Adipocyte (in vitro differentiated cells): ENCODE measurements around the gene HMCN1.
A peak's percentile ranks its signal among the peaks of the same experiment; 100 is the strongest.
"Not testable (repeated sequence)": the region's sequence is repeated elsewhere in the genome, so short reads cannot be mapped to it uniquely, and the experiment has no call there.

Experiments
- DNase-seq: peaks from one replicate; pipeline ENCODE4 v3.0.0-alpha.2; 2015; ENCODE audit warnings: low read depth
- H3K27me3 ChIP-seq: replicated peaks from 2 replicates; pipeline ENCODE4 v1.7.0; 2013; ENCODE audit warnings: mild to moderate bottlenecking, low read length, moderate library complexity; ENCODE audit not compliant: control insufficient read depth, insufficient read depth
- H3K36me3 ChIP-seq: 2 replicates; pipeline ENCODE4 v1.7.0; 2013; ENCODE audit warnings: low read length, mild to moderate bottlenecking, moderate library complexity; ENCODE audit not compliant: control insufficient read depth, insufficient read depth, severe bottlenecking
- H3K4me1 ChIP-seq: 2 replicates; pipeline ENCODE4 v1.7.0; 2013; ENCODE audit warnings: mild to moderate bottlenecking, low read length, moderate library complexity; ENCODE audit not compliant: control insufficient read depth, insufficient read depth
- H3K4me3 ChIP-seq: 2 replicates; pipeline ENCODE4 v1.7.0; 2013; ENCODE audit warnings: mild to moderate bottlenecking, low read length, moderate library complexity
- H3K9ac ChIP-seq: 2 replicates; pipeline ENCODE4 v1.7.0; 2013; ENCODE audit warnings: mild to moderate bottlenecking, low read length, moderate library complexity
- H3K9me3 ChIP-seq: 2 replicates; pipeline ENCODE4 v1.7.0; 2013; ENCODE audit warnings: mild to moderate bottlenecking, low read length, moderate library complexity; ENCODE audit not compliant: control insufficient read depth

The HMCN1 gene

DNA sequence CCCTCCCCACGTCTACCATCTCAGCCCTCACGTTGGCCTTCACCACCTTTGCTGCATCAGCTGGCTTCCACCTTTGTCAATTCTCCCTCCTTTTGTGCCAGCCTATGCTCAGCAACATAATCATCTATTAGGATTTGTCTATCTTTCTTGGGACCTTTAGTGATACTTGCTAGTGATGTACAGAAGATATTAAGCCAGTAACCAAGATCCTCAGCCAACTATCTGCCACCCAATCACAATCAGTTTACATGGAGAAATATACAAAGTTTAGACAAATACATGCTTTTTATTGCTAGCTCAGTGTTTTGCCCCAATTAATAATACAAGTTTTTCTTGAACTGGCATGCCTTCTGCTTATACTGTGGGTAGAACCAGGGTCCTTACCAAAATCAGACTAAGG is 468.6 kb downstream of the HMCN1 start:
- no peaks in the 10 kb centered on the region for H3K27me3 ChIP-seq

DNA sequence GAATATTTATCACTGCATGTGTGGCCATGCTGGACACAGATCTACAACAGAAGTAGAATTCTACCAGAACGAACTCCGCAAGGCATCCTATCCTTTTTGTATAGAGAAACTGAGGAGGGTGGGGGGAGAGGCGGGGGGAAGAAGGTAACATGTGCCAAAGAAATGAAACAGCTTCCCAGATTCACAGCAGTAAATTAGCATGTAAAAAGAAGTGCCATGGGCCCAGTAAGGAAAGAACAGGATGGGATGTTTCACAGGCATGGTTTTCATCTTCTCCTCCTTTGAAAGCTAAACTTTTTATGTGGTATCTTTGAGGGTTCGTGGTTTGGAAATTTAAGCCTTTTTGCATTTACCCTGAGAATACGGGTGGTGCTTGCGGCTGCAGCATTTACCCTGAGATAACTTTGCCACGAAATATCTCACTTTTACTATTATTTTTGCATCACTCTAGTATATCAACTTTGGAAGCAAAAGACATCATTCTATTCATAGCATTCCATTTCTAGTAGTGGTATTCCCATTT is 471.9 kb downstream of the HMCN1 start:
- DNase-seq = no peak
- H3K27me3 ChIP-seq = no peaks in the 10 kb centered on the region
- no peaks in the 10 kb centered on the region for H3K36me3 ChIP-seq
- H3K4me3 ChIP-seq = no peak overlapping the region
- no peak overlapping the region for H3K9ac ChIP-seq
- H3K9me3 ChIP-seq = no peaks in the 10 kb centered on the region
- H3K4me1 ChIP-seq = peaks cover 46% of the 10 kb centered on the region

More for the DNA sequence above, 468.6 kb downstream of the HMCN1 start:
- no peaks in the 10 kb centered on the region for H3K36me3 ChIP-seq
- H3K4me3 ChIP-seq = no peak overlapping the region
- no peaks in the 10 kb centered on the region for H3K9me3 ChIP-seq
- no peak for DNase-seq
- H3K4me1 ChIP-seq = peaks cover 37% of the 10 kb centered on the region
- no peak overlapping the region for H3K9ac ChIP-seq

DNA sequence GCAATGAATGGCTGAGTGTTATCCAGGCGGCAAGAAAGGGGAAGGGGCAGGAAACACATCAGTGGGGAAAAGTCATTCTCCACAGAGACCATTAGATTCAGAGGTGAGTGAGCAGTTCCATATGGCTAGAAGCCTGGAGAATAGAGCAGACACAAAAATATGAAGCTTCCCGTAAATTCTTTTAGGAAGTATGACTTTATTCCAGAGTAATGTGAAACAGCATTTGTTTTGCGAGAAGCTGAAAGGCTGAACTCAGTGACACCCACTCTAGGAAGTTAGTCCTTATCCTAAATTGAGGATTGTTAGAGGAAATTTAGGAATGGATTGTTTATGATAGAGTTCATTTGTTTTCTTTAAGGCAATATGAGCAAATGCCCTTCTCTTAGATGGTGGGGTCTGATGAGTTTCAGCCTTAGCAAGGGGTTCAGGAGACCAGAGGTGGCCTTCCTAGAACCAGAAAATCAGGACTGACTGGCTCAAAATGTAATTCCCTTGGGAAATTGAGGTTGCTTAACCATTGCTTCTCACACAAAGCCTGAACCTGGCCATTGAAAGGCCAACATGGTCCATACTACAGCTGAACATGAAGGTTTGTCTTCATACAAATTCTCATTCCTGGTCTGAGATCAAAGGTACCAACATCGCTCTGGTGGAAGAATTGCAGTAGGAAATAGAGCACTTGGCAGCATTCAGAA is 473.3 kb downstream of the HMCN1 start:
- Histone ChIP-seq H3K9me3 (no peaks in the 10 kb centered on the region), H3K9ac (no peak overlapping the region), H3K36me3 (no peaks in the 10 kb centered on the region), H3K4me3 (peak overlapping the region; percentile 36), H3K4me1 (peaks cover 33% of the 10 kb centered on the region), H3K27me3 (no peaks in the 10 kb centered on the region)
- DNase-seq = no peak

DNA sequence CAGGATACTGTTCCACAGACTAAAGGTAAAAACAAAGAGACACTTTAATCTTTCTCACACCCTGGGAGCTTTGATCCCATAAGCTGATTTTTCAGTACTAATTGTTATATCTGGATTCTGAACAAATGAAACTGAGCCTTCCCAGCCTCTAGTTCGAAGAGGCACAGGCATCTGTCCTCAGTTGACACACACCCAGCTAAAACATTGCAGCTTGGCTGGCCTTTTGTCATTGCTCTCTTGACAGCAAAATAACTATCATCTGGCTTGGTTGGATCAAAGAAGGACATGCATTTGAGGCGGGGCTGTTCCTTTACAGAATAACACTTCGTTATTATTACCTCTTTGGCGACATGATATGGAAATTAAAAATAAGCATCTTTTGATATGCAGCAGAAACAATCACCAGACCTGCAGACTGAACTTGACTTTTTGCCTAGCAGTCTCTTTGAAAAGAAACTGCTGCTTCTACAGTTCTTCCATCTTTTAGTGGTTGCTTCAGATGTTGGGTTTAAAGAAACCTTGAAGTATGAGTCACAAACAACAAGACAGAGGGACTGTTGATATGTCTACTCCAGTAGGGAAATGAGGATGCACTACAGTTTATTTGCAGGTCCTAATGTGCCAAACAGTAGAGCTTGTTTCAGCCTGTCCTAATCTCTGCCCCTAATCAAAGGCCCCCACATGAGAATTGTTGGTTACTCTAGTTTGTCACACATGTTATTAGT is 474.4 kb downstream of the HMCN1 start:
- DNase-seq = peak; percentile 22
- Histone ChIP-seq H3K9ac (peak overlapping the region; percentile 9), H3K9me3 (no peaks in the 10 kb centered on the region), H3K4me1 (peaks cover 28% of the 10 kb centered on the region), H3K36me3 (no peaks in the 10 kb centered on the region), H3K27me3 (no peaks in the 10 kb centered on the region), H3K4me3 (peak overlapping the region; percentile 17)

DNA sequence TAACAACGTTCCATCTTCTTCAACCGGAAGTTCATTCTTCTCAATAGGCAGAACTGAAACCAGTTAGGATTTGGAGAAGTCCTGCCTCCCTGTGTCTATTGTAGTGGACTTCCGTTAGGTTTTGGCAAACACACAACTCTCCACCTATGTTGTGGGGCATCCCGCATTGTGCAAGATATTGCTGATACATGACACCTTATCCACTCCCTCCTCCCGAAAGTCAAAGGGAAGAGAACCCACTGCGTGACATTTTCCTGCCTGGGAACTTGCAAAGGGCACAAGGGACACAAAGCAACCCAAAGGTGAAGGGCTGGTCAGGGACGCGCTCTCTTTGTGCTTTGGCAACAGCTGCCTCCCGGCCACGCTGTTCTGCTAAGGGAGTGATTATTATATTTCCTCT is 476.1 kb downstream of the HMCN1 start:
- no peak for DNase-seq
- Histone ChIP-seq H3K9me3 (no peaks in the 10 kb centered on the region), H3K9ac (no peak overlapping the region), H3K36me3 (no peaks in the 10 kb centered on the region), H3K27me3 (no peaks in the 10 kb centered on the region), H3K4me3 (no peak overlapping the region), H3K4me1 (peaks cover 28% of the 10 kb centered on the region)

DNA sequence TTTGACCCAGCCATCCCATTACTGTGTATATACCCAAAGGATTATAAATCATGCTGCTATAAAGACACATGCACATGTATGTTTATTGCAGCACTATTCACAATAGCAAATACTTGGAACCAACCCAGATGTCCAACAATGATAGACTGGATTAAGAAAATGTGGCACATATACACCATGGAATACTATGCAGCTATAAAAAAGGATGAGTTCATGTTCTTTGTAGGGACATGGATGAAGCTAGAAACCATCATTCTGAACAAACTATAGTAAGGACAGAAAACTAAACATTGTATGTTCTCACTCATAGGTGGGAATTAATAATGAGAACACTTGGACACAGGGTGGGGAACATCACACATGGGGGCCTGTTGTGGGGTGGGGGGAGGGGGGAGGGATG is 477.4 kb downstream of the HMCN1 start:
- peaks cover 28% of the 10 kb centered on the region for H3K4me1 ChIP-seq
- not testable (repeated sequence) for H3K4me3 ChIP-seq, H3K9me3 ChIP-seq, H3K36me3 ChIP-seq, H3K9ac ChIP-seq, H3K27me3 ChIP-seq, DNase-seq

DNA sequence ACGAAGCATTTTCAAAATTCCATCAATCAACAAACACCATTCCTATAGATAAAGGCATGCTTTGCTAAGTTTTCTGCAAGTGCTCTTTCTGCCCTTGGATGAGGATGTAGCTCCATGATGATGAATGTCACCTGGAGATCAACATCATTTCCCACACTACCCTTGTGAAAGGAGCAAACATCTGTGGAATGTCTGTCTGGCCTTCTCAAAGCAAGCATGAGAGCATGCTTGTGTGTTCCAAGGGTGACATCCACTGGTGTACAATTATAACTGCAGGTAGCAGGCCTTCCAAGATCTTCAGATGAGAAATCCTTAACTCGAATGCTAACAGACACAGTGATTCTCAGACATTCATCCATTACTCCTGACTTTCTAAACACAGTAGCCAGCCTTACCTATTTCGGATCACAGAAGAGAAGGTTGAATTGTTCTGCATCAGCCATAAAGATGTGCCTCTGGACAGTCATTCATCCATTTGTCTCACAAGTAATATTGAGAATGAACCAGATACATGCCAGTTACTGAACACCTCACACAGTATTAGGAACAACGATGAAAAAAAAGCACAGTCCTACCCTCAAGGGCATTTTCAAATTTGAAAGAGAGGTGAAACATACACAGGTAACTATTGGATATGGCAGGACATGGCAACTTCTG is 478.5 kb downstream of the HMCN1 start:
- DNase-seq = peak; percentile 94
- H3K36me3 ChIP-seq = no peaks in the 10 kb centered on the region

DNA sequence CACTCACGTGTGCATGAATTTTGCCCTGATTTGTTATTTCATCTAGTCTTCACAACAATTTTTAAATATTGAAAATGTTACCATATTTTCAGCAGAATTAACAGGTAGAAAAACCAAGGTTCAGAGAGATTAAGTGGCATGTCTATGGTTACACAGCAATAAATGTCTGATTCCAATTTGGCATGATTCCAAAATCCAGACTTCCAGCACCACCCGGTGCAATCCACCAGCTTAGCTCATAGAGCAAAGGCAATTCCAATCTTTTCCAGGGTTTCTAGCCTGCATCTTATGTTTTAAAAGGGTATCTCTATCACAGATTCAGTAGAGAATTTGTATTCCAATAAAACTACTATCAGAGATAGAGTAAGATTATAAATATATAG is 479.0 kb downstream of the HMCN1 start:
- Histone ChIP-seq H3K4me3 (no peak overlapping the region), H3K9me3 (no peaks in the 10 kb centered on the region), H3K27me3 (no peaks in the 10 kb centered on the region), H3K4me1 (peaks cover 14% of the 10 kb centered on the region), H3K9ac (no peak overlapping the region), H3K36me3 (no peaks in the 10 kb centered on the region)
- no peak for DNase-seq

More for the DNA sequence above, 478.5 kb downstream of the HMCN1 start:
- Histone ChIP-seq H3K27me3 (no peaks in the 10 kb centered on the region), H3K9me3 (no peaks in the 10 kb centered on the region), H3K4me3 (no peak overlapping the region), H3K4me1 (peaks cover 19% of the 10 kb centered on the region), H3K9ac (no peak overlapping the region)

DNA sequence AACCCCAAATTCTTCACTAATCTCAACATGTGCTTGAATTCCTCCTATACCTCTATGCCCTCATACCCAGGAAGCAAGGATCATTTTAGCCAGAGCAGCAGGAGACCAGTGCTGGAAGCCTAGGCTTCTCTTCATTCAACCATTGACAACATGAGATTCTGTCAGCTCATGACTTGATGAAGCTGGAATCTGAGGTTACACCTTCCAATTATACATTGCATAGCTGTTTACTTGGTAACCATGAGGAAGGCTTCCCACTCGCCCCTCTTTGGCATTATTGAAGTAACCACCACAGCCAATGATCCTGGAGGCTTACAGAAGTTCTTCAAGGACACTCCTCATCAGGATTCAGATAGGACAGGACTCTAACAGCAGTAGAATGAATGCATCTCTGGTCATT is 480.6 kb downstream of the HMCN1 start:
- DNase-seq = peak; percentile 19
- Histone ChIP-seq H3K9ac (no peak overlapping the region), H3K27me3 (no peaks in the 10 kb centered on the region), H3K36me3 (no peaks in the 10 kb centered on the region), H3K4me1 (peaks cover 5% of the 10 kb centered on the region), H3K9me3 (no peaks in the 10 kb centered on the region), H3K4me3 (no peak overlapping the region)

DNA sequence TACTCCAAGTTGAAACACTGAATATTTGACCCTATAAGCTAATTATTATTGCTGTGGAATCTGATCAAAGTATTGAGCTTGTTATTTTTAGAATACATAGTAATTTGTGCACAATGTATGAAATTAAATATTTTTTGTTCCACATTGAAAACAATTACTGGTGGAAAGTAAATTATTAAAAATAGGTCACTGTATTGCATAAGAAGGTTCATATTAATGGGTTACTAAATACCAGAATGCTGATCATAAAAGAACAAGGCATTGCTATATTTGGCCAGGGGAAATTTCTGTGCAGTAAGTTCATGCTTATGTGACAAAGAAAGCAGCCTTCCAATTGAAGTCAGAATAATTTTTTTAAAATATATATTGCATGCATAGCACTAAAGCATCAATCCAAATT is 481.4 kb downstream of the HMCN1 start:
- H3K9ac ChIP-seq = no peak overlapping the region
- peaks cover 5% of the 10 kb centered on the region for H3K4me1 ChIP-seq
- H3K9me3 ChIP-seq = no peaks in the 10 kb centered on the region
- DNase-seq = no peak
- no peak overlapping the region for H3K4me3 ChIP-seq
- H3K27me3 ChIP-seq = no peaks in the 10 kb centered on the region
- no peaks in the 10 kb centered on the region for H3K36me3 ChIP-seq

DNA sequence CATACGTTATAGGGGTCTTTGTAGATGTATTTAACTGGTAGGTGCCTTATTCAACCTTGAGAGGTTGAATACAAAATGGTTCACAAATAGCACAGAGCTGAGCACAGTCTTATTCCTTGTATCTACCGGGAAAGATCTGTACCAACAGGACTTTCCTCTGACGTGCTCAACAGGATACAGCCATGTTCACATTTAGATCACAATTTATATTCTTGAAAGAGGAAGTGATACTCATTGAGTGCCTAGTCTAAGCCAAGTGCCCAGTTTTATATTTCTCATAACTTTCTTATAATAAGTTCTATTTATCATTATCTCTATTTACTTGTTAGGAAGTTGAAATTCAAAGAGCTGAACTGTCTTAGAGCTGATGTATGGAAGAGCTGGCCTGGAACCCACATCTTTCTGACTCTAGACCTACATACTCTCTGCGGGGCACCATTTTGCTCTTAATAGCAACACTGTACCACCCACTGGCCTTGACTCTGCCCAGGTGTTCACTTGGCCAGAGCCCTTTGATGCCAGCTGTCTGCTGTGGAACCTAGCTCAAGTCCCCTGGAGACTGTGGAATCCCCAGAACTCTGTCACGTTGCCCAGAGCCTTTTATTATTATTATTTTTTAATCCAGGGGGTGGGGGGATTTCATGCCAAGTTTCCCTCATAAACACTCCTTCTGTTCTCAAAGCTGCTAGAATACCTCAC is 484.6 kb downstream of the HMCN1 start:
- Histone ChIP-seq H3K4me3 (no peak overlapping the region), H3K9me3 (no peaks in the 10 kb centered on the region), H3K9ac (no peak overlapping the region), H3K36me3 (no peaks in the 10 kb centered on the region), H3K27me3 (no peaks in the 10 kb centered on the region), H3K4me1 (no peaks in the 10 kb centered on the region)
- no peak for DNase-seq
